ENCODE measurements around the gene SRGAP2C. TPM values are rescaled to one million over a fixed set of nuclear protein-coding genes. Genes with fewer than 3 reads are reported as not detected.
"Not testable (repeated sequence)": the region's sequence is repeated elsewhere in the genome, so short reads cannot be mapped to it uniquely, and the experiment has no call there.

Gene SRGAP2C
- total and polyA plus RNA-seq, 9 donors: 6.4 to 37.5 (median 22.1) TPM

DNA sequence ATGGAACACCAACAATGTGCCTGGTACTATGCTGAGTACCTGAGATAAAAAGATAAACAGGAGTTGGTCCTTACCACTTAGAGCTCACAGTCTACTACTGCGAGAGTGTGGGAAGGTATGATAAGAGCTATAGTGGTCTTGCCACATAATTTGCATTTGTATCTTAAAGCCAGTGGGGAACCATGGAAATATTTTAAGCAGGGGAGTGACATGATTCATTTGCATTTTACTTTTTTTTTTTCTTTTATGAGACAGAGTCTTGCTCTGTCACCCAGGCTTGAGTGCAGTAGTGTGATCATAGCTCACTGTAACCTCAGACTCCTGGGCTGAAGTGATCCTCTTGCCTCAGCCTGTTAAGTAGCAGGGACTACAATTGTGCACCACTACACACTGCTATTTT lies 53.6 kb downstream of the SRGAP2C start:
- H3K36me3 ChIP-seq; DNase-seq; H3K4me1 ChIP-seq (ENCODE audit: insufficient read depth); H3K27me3 ChIP-seq; H3K4me3 ChIP-seq; intact Hi-C loops (cut with DNase I); H3K9me3 ChIP-seq; H3K27ac ChIP-seq: not testable (repeated sequence)
- WGBS, 3 donors: 97 to 100% (median 100%) methylated on average over 1 of the region's 1 CpG

DNA sequence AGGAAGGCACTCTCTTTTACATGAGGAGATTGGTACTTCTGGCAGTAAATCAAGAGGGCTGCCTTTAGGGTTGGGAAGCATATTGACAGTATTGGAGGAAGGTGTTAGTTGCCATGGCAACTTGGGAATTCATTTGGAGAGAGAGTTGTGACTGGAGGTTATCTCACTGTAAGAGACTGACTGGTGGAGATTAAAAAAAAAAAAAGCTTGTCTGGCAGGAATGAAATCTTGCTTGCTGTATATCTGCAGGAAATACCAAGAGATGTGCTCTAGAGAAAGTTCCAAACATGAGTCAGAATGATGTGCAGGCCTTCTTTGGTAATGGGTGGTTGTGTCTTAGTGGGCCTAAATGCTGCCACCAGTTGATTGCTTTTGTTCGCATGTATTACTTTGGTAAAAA lies 59.1 kb downstream of the SRGAP2C start:
- intact Hi-C loops (cut with DNase I); H3K9me3 ChIP-seq; H3K4me1 ChIP-seq (ENCODE audit: insufficient read depth); H3K27ac ChIP-seq; H3K27me3 ChIP-seq; H3K36me3 ChIP-seq; H3K4me3 ChIP-seq; DNase-seq: not testable (repeated sequence)
- 83% methylated on average over 1 of the region's 1 CpG; no CpG with 5 or more reads in 2 of the 3 donors for WGBS, 3 donors

GRCh38 chr1:121246399-121246798 lies 61.6 kb downstream of the SRGAP2C start:
- intact Hi-C loops (cut with DNase I); H3K4me3 ChIP-seq: not testable (repeated sequence)
- 83% methylated on average over 1 of the region's 2 CpGs; no CpG with 5 or more reads in 2 of the 3 donors for WGBS, 3 donors

GRCh38 chr1:121252656-121253055 lies 67.9 kb downstream of the SRGAP2C start:
- intact Hi-C loops (cut with DNase I); H3K27ac ChIP-seq: not testable (repeated sequence)
- no CpG with 5 or more reads among the region's 4 CpGs for WGBS, 3 donors

More at GRCh38 chr1:121246399-121246798, 61.6 kb downstream of the SRGAP2C start:
- not testable (repeated sequence) for H3K27ac ChIP-seq; DNase-seq; H3K9me3 ChIP-seq; H3K36me3 ChIP-seq; H3K4me1 ChIP-seq (ENCODE audit: insufficient read depth); H3K27me3 ChIP-seq

DNA sequence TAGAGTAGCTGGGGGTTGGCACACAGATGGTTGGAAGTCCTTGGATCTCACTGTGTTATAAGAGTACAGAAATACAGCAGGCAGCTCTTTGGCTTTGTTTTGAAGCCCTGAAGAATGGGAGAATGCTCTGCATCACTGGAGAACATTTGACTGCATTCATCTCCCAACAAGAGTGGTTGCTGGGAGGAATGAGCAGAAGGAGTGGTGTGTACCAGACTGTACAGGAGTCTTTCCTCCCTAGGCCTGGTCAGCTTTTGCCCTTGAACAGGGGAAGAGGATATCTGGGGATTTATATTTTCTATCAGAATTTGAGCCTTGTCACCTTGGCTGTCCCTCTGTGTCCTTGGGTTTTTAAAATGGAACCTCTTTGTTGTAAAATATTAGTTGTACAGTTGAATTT lies 69.8 kb downstream of the SRGAP2C start:
- H3K4me3 ChIP-seq; H3K27me3 ChIP-seq; intact Hi-C loops (cut with DNase I); H3K27ac ChIP-seq; DNase-seq; H3K9me3 ChIP-seq; H3K4me1 ChIP-seq (ENCODE audit: insufficient read depth); H3K36me3 ChIP-seq: not testable (repeated sequence)

More at GRCh38 chr1:121252656-121253055, 67.9 kb downstream of the SRGAP2C start:
- H3K27me3 ChIP-seq; H3K36me3 ChIP-seq; H3K9me3 ChIP-seq; DNase-seq; H3K4me3 ChIP-seq; H3K4me1 ChIP-seq (ENCODE audit: insufficient read depth): not testable (repeated sequence)

GRCh38 chr1:121257632-121258031 lies 72.9 kb downstream of the SRGAP2C start:
- DNase-seq; H3K4me3 ChIP-seq; H3K27ac ChIP-seq; H3K9me3 ChIP-seq; intact Hi-C loops (cut with DNase I); H3K36me3 ChIP-seq; H3K4me1 ChIP-seq (ENCODE audit: insufficient read depth); H3K27me3 ChIP-seq: not testable (repeated sequence)
- no CpG with 5 or more reads among the region's 2 CpGs for WGBS, 3 donors

GRCh38 chr1:121258134-121258533 lies 73.4 kb downstream of the SRGAP2C start:
- H3K4me3 ChIP-seq; H3K36me3 ChIP-seq; DNase-seq; intact Hi-C loops (cut with DNase I); H3K4me1 ChIP-seq (ENCODE audit: insufficient read depth); H3K9me3 ChIP-seq; H3K27ac ChIP-seq; H3K27me3 ChIP-seq: not testable (repeated sequence)
- 81 to 100% methylated on average over 1 to 2 of the region's 2 CpGs; no CpG with 5 or more reads in 1 of the 3 donors for WGBS, 3 donors

- H3K4me1 ChIP-seq (ENCODE audit: insufficient read depth): not testable (repeated sequence)
Measured at GRCh38 chr1:121260205-121260604, 75.4 kb downstream of the SRGAP2C start.

DNA sequence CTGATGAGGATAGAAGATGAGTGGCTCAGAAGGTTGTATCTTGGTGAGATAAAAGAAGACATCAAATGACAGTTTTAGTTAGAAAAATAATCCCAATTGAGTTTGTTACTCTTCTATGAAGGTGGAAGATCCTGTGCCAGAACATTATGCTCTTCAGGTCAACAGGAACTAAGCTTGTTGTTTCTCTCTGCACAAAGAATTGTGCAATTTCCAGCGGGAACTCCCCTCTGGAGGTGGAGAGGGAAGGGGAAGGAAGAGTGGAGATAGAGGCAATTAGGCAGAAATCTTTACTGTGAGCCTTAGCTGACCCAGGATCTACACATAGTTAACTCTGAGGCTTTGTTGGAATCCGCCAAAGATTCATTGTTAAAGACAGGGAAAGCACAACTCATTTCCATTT lies 77.4 kb downstream of the SRGAP2C start:
- H3K4me1 ChIP-seq (ENCODE audit: insufficient read depth); H3K36me3 ChIP-seq; intact Hi-C loops (cut with DNase I); H3K27me3 ChIP-seq; H3K27ac ChIP-seq; DNase-seq; H3K9me3 ChIP-seq; H3K4me3 ChIP-seq: not testable (repeated sequence)
- WGBS, 3 donors: no CpG with 5 or more reads among the region's 2 CpGs

More at GRCh38 chr1:121260205-121260604, 75.4 kb downstream of the SRGAP2C start:
- intact Hi-C loops (cut with DNase I); H3K9me3 ChIP-seq; H3K27ac ChIP-seq; DNase-seq; H3K4me3 ChIP-seq; H3K36me3 ChIP-seq; H3K27me3 ChIP-seq: not testable (repeated sequence)
- 48 to 89% (median 89%) methylated on average over 2 of the region's 2 CpGs for WGBS, 3 donors

DNA sequence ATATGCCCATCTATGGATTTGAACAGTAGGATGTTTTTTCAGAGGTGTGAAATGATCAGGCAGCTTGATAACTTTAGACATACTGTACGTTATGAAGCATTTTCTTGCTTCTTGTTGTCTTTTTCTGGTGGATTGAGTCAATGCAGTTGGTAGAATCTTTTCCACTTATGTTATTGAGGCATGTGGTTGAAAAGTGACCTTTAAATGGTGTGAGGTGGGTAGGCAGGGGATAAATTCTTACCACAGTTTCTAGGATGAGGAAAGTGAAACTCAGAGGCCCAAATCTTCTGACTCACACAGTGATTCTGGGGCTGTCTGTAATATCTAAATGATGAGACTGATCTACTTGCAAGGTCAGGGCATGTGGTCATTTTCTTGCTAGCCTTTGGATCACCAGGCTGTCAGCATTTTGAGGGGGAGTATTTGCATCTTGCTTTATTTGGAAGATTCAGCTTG lies 79.0 kb downstream of the SRGAP2C start:
- no CpG with 5 or more reads among the region's 1 CpG for WGBS, 3 donors
- intact Hi-C loops (cut with DNase I); H3K27ac ChIP-seq; H3K27me3 ChIP-seq; H3K4me1 ChIP-seq (ENCODE audit: insufficient read depth); H3K4me3 ChIP-seq; H3K36me3 ChIP-seq; H3K9me3 ChIP-seq; DNase-seq: not testable (repeated sequence)

- H3K4me3 ChIP-seq; H3K27me3 ChIP-seq; H3K4me1 ChIP-seq (ENCODE audit: insufficient read depth); H3K27ac ChIP-seq; DNase-seq; H3K9me3 ChIP-seq; intact Hi-C loops (cut with DNase I); H3K36me3 ChIP-seq: not testable (repeated sequence)
- 95% methylated on average over 2 of the region's 4 CpGs; no CpG with 5 or more reads in 2 of the 3 donors for WGBS, 3 donors
Measured at GRCh38 chr1:121267072-121267471, 82.3 kb downstream of the SRGAP2C start.

DNA sequence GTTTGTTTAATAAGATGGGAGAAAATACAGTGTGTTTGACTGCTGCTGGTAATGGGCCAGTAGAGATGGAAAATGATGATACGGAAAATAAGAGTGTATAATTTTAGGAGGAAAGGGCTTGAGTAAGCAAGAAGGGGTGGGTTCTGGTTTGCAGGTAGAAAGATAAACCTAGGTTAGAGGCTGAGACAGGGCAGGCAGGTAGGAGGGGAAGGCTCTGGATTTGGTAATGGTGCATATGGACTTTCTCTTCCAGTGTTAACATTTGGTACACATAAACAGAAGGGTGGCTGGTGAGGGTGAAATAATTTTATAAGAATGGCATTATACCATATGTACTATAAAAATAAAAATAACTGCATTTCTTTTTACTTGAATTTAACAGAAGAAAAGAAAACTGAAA lies 84.5 kb downstream of the SRGAP2C start:
- H3K9me3 ChIP-seq; H3K36me3 ChIP-seq; H3K27ac ChIP-seq; intact Hi-C loops (cut with DNase I); H3K4me1 ChIP-seq (ENCODE audit: insufficient read depth); H3K4me3 ChIP-seq; DNase-seq; H3K27me3 ChIP-seq: not testable (repeated sequence)
- WGBS, 3 donors: no CpG with 5 or more reads among the region's 1 CpG

DNA sequence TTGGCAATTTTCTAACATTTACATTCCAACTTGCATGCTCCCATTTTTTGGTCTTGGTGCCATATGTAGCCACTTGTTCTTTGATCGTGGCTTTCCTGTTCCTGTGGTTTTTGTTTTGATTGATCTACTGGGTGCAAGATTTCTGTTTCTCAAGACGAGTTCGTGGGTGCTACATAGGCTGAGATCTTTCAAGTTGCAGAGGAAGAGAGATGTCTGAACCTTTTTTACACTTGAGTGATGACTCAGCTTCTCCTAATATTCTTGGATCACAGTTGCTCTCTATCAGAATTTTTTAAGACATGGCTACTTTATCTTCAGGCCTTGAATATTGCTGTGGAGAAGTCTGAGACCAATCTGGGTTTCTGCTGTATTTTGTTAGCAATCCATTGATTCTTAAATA lies 85.2 kb downstream of the SRGAP2C start:
- H3K27me3 ChIP-seq; H3K36me3 ChIP-seq; DNase-seq; H3K4me3 ChIP-seq; H3K9me3 ChIP-seq; H3K27ac ChIP-seq; H3K4me1 ChIP-seq (ENCODE audit: insufficient read depth); intact Hi-C loops (cut with DNase I): not testable (repeated sequence)
- no CpG with 5 or more reads among the region's 3 CpGs for WGBS, 3 donors
